Esophagus squamous epithelium (tissue), 4 donors: ENCODE measurements around the gene INPP5E.

ENCODE experiments used
- POLR2A ChIP-seq, 4 donors: fragments of 450-650 bp; IDR thresholded peaks; one replicate each; pipeline ENCODE4 v1.6.1; 2017; ENCODE audit warnings: antibody characterized with exemption in 4 of 4, mild to moderate bottlenecking in 4 of 4, moderate library complexity in 3 of 4
- TF ChIP-seq, protein P1 (sequence below), 6 experiments: fragments of 450-650 bp in 4 of 6; fragments of 200-600 bp in 2 of 6; sonication (generic) in 2 of 6; IDR thresholded peaks; one replicate each; pipeline ENCODE4 v1.5.1; 2016 to 2019; ENCODE audit warnings: antibody characterized with exemption in 6 of 6, mild to moderate bottlenecking in 4 of 6, moderate library complexity in 4 of 6

DNA sequence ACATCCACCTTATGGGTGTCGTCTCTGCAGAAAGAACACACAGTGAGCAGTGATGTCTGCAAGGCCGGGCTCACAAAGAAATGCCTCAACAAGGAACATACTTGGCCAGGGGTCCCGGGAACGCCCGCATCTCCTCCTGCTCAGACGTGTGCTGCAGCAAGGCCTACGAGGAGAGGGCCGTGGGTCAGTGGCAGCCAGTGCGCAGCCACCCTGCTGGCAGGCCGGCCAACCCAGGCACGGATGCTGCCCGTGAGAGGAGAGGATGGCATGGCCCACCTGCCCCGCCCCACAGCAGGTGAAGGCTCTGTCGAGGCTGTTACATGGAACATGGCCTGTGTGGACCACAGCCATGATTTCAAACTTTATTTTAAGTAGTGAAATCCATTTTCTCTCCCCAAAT, 23.9 kb upstream of the INPP5E start:
- TF ChIP-seq, protein P1, sequence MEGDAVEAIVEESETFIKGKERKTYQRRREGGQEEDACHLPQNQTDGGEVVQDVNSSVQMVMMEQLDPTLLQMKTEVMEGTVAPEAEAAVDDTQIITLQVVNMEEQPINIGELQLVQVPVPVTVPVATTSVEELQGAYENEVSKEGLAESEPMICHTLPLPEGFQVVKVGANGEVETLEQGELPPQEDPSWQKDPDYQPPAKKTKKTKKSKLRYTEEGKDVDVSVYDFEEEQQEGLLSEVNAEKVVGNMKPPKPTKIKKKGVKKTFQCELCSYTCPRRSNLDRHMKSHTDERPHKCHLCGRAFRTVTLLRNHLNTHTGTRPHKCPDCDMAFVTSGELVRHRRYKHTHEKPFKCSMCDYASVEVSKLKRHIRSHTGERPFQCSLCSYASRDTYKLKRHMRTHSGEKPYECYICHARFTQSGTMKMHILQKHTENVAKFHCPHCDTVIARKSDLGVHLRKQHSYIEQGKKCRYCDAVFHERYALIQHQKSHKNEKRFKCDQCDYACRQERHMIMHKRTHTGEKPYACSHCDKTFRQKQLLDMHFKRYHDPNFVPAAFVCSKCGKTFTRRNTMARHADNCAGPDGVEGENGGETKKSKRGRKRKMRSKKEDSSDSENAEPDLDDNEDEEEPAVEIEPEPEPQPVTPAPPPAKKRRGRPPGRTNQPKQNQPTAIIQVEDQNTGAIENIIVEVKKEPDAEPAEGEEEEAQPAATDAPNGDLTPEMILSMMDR (IDR thresholded peaks at IDR 0.05) = no peak
- no peak for TF ChIP-seq POLR2A (IDR thresholded peaks at IDR 0.05)
